ENCODE results near the gene EEF1AKMT2. TPM values are rescaled to one million over a fixed set of nuclear protein-coding genes. Genes with fewer than 3 reads are reported as not detected.
"Not testable (repeated sequence)": the region's sequence is repeated elsewhere in the genome, so short reads cannot be mapped to it uniquely, and the experiment has no call there.

The EEF1AKMT2 gene
- total and polyA plus RNA-seq, 8 donors: 7.6 to 47.9 (median 12.9) TPM

DNA sequence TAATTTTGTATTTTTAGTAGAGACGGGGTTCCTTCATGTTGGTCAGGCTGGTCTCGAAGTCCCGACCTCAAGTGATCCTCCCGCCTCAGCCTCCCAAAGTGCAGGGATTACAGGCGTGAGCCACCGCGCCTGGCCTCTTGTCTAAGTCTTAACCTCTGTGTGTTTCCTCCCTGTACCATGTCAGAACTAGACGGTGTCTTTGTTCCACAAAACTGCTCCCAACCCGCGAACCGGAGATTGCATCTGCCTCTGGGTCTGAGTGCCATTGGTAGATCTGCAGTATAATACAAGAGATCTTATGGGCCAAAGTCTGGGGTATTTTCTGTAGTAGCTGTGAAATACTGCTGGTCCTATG lies 1.3 kb upstream of the EEF1AKMT2 start:
- Histone ChIP-seq H3K9me3 (no peaks in the 10 kb centered on the region), H3K27me3 (no peaks in the 10 kb centered on the region), H3K27ac (no peak overlapping the region), H3K4me1 (peaks cover 8 to 22% (median 16%) of the 10 kb centered on the region in 4 donors), H3K4me3 (peak overlapping the region in 3 of 4 donors; percentile 91 to 97 (median 96)), H3K36me3 (peaks cover 0 to 13% (median 3%) of the 10 kb centered on the region in 4 donors)
- WGBS, 5 donors: 94 to 99% (median 96%) methylated on average over 11 of the region's 11 CpGs
- intact Hi-C loops (cut with DNase I; ENCODE audit: low total_unique reads): no loop called here
- TF ChIP-seq POLR2A (IDR thresholded peaks at IDR 0.05) (no peak), EP300 (IDR thresholded peaks at IDR 0.05) (no peak), POLR2AphosphoS5 (IDR thresholded peaks at IDR 0.05) (no peak)
- TF ChIP-seq, protein P1, sequence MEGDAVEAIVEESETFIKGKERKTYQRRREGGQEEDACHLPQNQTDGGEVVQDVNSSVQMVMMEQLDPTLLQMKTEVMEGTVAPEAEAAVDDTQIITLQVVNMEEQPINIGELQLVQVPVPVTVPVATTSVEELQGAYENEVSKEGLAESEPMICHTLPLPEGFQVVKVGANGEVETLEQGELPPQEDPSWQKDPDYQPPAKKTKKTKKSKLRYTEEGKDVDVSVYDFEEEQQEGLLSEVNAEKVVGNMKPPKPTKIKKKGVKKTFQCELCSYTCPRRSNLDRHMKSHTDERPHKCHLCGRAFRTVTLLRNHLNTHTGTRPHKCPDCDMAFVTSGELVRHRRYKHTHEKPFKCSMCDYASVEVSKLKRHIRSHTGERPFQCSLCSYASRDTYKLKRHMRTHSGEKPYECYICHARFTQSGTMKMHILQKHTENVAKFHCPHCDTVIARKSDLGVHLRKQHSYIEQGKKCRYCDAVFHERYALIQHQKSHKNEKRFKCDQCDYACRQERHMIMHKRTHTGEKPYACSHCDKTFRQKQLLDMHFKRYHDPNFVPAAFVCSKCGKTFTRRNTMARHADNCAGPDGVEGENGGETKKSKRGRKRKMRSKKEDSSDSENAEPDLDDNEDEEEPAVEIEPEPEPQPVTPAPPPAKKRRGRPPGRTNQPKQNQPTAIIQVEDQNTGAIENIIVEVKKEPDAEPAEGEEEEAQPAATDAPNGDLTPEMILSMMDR (IDR thresholded peaks at IDR 0.05): no peak
- no peak for DNase-seq

DNA sequence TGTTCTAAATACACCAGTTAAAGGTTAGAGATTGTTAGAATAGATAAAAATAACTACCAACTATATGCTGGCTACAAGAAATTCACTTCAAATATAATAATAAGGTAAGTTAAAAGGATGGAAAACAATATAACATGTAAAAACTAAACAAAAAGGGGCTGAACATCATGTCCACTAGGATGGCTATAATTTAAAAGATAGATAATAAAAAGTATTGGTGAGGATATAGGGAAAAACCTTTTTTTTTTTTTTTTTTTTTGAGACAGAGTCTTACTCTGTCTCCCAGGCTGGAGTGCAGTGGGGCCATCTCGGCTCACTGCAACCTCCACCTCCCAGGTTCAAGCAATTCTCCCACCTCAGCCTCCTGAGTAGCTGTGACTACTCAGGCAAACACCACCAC lies 8.8 kb downstream of the EEF1AKMT2 start:
- H3K27me3 ChIP-seq; H3K27ac ChIP-seq; H3K4me1 ChIP-seq; H3K4me3 ChIP-seq; DNase-seq; H3K9me3 ChIP-seq; intact Hi-C loops (cut with DNase I; ENCODE audit: low total_unique reads): not testable (repeated sequence)
- peaks cover 0 to 79% (median 71%) of the 10 kb centered on the region in 4 donors for H3K36me3 ChIP-seq
- 87 to 100% (median 100%) methylated on average over 1 of the region's 1 CpG for WGBS, 5 donors

DNA sequence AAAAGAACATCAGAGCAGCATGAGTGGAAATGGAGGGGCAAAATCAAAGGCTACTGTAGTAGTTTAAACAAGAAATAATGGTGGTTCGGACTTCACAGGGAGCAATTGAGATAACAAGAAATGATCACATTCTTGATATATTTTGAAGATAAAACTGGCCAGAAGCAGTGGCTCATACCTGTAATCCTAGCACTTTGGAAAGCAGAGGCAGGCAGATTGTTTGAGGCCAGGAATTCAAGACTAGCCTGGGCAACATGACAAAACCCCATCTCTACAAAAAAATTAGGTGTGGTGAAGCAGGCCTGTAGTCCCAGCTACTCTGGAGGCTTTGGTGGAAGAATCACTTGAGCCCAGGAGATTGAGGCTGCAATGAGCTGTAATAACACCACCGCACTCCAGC lies 22.9 kb downstream of the EEF1AKMT2 start:
- Histone ChIP-seq H3K4me1 (no peaks in the 10 kb centered on the region), H3K27ac (no peak overlapping the region), H3K36me3 (peaks cover 0 to 79% (median 70%) of the 10 kb centered on the region in 4 donors), H3K4me3 (no peak overlapping the region), H3K9me3 (no peaks in the 10 kb centered on the region), H3K27me3 (no peaks in the 10 kb centered on the region)
- TF ChIP-seq POLR2A (IDR thresholded peaks at IDR 0.05) (no peak), POLR2AphosphoS5 (IDR thresholded peaks at IDR 0.05) (no peak), EP300 (IDR thresholded peaks at IDR 0.05) (no peak)
- TF ChIP-seq, protein P1 (IDR thresholded peaks at IDR 0.05): no peak
- intact Hi-C loops (cut with DNase I; ENCODE audit: low total_unique reads): no loop called here
- no peak for DNase-seq
- WGBS, 5 donors: 87 to 100% (median 93%) methylated on average over 2 of the region's 2 CpGs

DNA sequence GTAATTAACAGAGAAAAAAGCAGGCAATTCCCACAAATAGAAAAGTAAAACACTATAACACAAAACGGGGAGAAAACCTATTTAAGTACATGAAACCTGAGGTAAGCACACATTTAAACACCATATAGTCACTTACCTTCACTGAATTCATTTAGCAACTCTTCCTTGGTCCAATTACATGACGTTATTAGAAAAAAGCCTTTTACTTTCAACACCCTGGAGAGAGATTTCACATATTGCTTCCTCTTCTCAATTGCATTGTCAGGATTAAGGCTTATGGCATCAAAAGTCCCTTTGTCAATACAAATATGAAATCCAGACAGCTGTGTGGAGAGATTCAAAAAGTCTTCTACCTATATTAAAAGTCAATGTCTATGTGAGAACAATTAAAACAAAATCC lies 26.4 kb downstream of the EEF1AKMT2 start:
- TF ChIP-seq, protein P1 (IDR thresholded peaks at IDR 0.05): no peak
- TF ChIP-seq POLR2AphosphoS5 (IDR thresholded peaks at IDR 0.05) (no peak), EP300 (IDR thresholded peaks at IDR 0.05) (no peak), POLR2A (IDR thresholded peaks at IDR 0.05) (no peak)
- H3K27ac ChIP-seq: no peak overlapping the region
- no peak for DNase-seq
- H3K36me3 ChIP-seq: peaks cover 16 to 67% (median 62%) of the 10 kb centered on the region in 4 donors
- H3K4me1 ChIP-seq: no peaks in the 10 kb centered on the region
- no peak overlapping the region for H3K4me3 ChIP-seq
- H3K9me3 ChIP-seq: no peaks in the 10 kb centered on the region
- intact Hi-C loops (cut with DNase I; ENCODE audit: low total_unique reads): no loop called here
- WGBS, 5 donors: 85 to 94% (median 91%) methylated on average over 2 of the region's 2 CpGs
- H3K27me3 ChIP-seq: no peaks in the 10 kb centered on the region

DNA sequence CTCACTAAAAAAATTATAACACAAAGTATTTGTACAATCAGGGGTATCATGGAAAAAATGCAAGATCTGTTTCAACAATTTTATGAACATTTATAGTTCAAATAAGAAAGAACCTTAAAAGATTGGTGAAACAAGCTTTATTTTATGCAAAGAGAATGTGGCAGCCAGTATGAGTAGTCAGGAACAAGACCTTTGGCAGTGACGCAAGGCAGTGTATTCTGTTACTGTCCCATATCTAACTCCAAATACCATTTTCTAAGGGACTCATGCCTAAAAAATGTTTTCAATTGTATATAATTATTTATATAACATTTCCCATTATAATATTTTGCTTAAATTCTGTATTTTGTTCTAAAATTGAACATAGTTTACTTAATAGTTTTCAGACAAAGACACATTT lies 28.4 kb downstream of the EEF1AKMT2 start:
- 92 to 97% (median 94%) methylated on average over 1 of the region's 1 CpG for WGBS, 5 donors
- Histone ChIP-seq H3K4me1 (no peaks in the 10 kb centered on the region), H3K27me3 (no peaks in the 10 kb centered on the region), H3K36me3 (peaks cover 16 to 69% (median 67%) of the 10 kb centered on the region in 4 donors), H3K4me3 (no peak overlapping the region), H3K9me3 (no peaks in the 10 kb centered on the region), H3K27ac (no peak overlapping the region)
- TF ChIP-seq POLR2AphosphoS5 (IDR thresholded peaks at IDR 0.05) (no peak), POLR2A (IDR thresholded peaks at IDR 0.05) (no peak)
- intact Hi-C loops (cut with DNase I; ENCODE audit: low total_unique reads): no loop called here
- no peak for DNase-seq
